HCT116 (cell line): ENCODE data around the gene IL6R. TPM values are rescaled to one million over a fixed set of nuclear protein-coding genes. Genes with fewer than 3 reads are reported as not detected.

Experiments used
- ATAC-seq: fragments of 200-7000 bp; cut with Tn5 transposase; 2 replicates; pipeline ENCODE4 v1.9.1; 2020; ENCODE audit warnings: mild to moderate bottlenecking, moderate library complexity
- BruUV-seq: library from RNA; stranded (reverse); fragments of 400-500 nt; replicated peaks from 2 replicates; lab custom pipeline; 2021; lab: Mats Ljungman, UMichigan
- CTCF ChIA-PET: fragments of 300-600 bp; sonication (Branson Sonifier 250); formaldehyde crosslinking; loops from one replicate; lab custom pipeline; 2021; ENCODE audit warnings: antibody characterized with exemption; lab: Charles Lee
- POLR2A ChIA-PET: fragments of 300-600, 350-600 bp; sonication (Branson Sonifier 250); formaldehyde crosslinking; loops from one replicate; lab custom pipeline; 2021; ENCODE audit warnings: antibody characterized with exemption; lab: Charles Lee
- RAD21 ChIA-PET, 2 experiments: fragments of 300-600 bp; sonication (Branson Sonifier 250); formaldehyde crosslinking; loops; one replicate each; lab custom pipeline; 2023; ENCODE audit warnings: low total read pairs in 2 of 2; ENCODE audit not compliant: uncharacterized antibody in 2 of 2, unreplicated experiment in 2 of 2, low non-redundant PET in 1 of 2; lab: Charles Lee
- DNase-seq: peaks from one replicate; pipeline ENCODE4 v3.0.0-alpha.2; 2010; ENCODE audit warnings: low read depth, low spot score
- H2AFZ ChIP-seq: fragments of 200-600 bp; shearing (Covaris generic), sonication (generic); 2 replicates; pipeline ENCODE4 v1.6.1; 2017; ENCODE audit warnings: low read depth, mixed run types, mixed read lengths, antibody characterized with exemption, low read length; ENCODE audit not compliant: poor library complexity, severe bottlenecking
- H3K27ac ChIP-seq: 2 replicates; pipeline ENCODE4 v1.5.1; 2012; ENCODE audit warnings: low read depth, low read length
- H3K27me3 ChIP-seq: fragments of 200-600 bp; sonication (generic); 2 replicates; pipeline ENCODE4 v1.6.1; 2016; ENCODE audit warnings: mixed run types, low read length, mixed read lengths; ENCODE audit not compliant: insufficient read depth
- H3K36me3 ChIP-seq, 2 experiments: fragments of 200-500 bp in 1 of 2; fragments of 200-600 bp in 1 of 2; sonication (Bioruptor generic) in 1 of 2; sonication (generic) in 1 of 2; 2 replicates each; pipeline versions ENCODE4 v1.5.1 to v1.6.1; 2014 to 2016; ENCODE audit warnings: low read length in 2 of 2, inconsistent platforms in 1 of 2, mixed read lengths in 1 of 2, mixed run types in 1 of 2; ENCODE audit not compliant: insufficient read depth in 2 of 2, control insufficient read depth in 1 of 2
- H3K4me1 ChIP-seq, 2 experiments: fragments of 200-600 bp in 1 of 2; sonication (generic) in 1 of 2; 2 replicates each; pipeline versions ENCODE4 v1.5.1 to v1.6.1; 2012 to 2017; ENCODE audit warnings: low read length in 2 of 2, inconsistent platforms in 1 of 2, mild to moderate bottlenecking in 1 of 2, mixed read lengths in 1 of 2, mixed run types in 1 of 2, moderate library complexity in 1 of 2; ENCODE audit not compliant: insufficient read depth in 2 of 2, control insufficient read depth in 1 of 2
- H3K4me2 ChIP-seq: fragments of 200-600 bp; sonication (generic); 2 replicates; pipeline ENCODE4 v1.6.1; 2017; ENCODE audit warnings: mixed run types, low read length, mixed read lengths
- H3K4me3 ChIP-seq, 2 experiments: fragments of 200-600 bp in 1 of 2; sonication (generic) in 1 of 2; replicated peaks in 1 of 2; 2 replicates each; pipeline ENCODE4 v1.5.1; 2011 to 2016; ENCODE audit warnings: low read length in 2 of 2, control low read depth in 1 of 2, low read depth in 1 of 2, mild to moderate bottlenecking in 1 of 2, mixed read lengths in 1 of 2, mixed run types in 1 of 2
- H3K79me2 ChIP-seq: fragments of 200-600 bp; sonication (generic); 2 replicates; pipeline ENCODE4 v1.6.1; 2017; ENCODE audit warnings: mild to moderate bottlenecking, mixed run types, low read length, moderate library complexity, mixed read lengths; ENCODE audit not compliant: insufficient read depth
- H3K9ac ChIP-seq: fragments of 200-600 bp; sonication (generic); 2 replicates; pipeline ENCODE4 v1.6.1; 2016; ENCODE audit warnings: low read length, mixed read lengths
- H3K9me2 ChIP-seq: fragments of 200-600 bp; sonication (generic), shearing (Covaris generic); 2 replicates; pipeline ENCODE4 v1.6.1; 2017; ENCODE audit warnings: mixed run types, mild to moderate bottlenecking, moderate library complexity; ENCODE audit not compliant: insufficient read depth
- H3K9me3 ChIP-seq, 2 experiments: fragments of 200-500 bp in 1 of 2; fragments of 200-600 bp in 1 of 2; sonication (Bioruptor generic) in 1 of 2; sonication (generic) in 1 of 2; 2 replicates each; pipeline ENCODE4 v1.6.1; 2014 to 2017; ENCODE audit warnings: low read length in 2 of 2, mixed read lengths in 2 of 2, inconsistent platforms in 1 of 2, low read depth in 1 of 2, mild to moderate bottlenecking in 1 of 2, mixed run types in 1 of 2, moderate library complexity in 1 of 2; ENCODE audit not compliant: control insufficient read depth in 1 of 2, insufficient read depth in 1 of 2
- H4K20me1 ChIP-seq: fragments of 200-600 bp; sonication (generic), shearing (Covaris generic); 2 replicates; pipeline ENCODE4 v1.6.1; 2017; ENCODE audit warnings: mixed run types, mild to moderate bottlenecking, moderate library complexity; ENCODE audit not compliant: insufficient read depth
- ATF3 ChIP-seq: IDR thresholded peaks from 2 replicates; pipeline ENCODE4 v1.6.1; 2012
- CBX3 ChIP-seq: IDR thresholded peaks from 2 replicates; pipeline ENCODE4 v1.6.1; 2012; ENCODE audit warnings: low read depth
- CTCF ChIP-seq, 3 experiments: fragments of 200-600 bp in 1 of 3; sonication (generic) in 1 of 3; IDR thresholded peaks in 2 of 3; conservative IDR thresholded peaks in 1 of 3; 2 replicates each; pipeline ENCODE4 v1.5.1; 2012 to 2017; ENCODE audit warnings: low read depth in 2 of 3, low read length in 2 of 3, antibody characterized with exemption in 1 of 3, borderline replicate concordance in 1 of 3, control low read depth in 1 of 3, mild to moderate bottlenecking in 1 of 3, mixed read lengths in 1 of 3, mixed run types in 1 of 3, moderate library complexity in 1 of 3; ENCODE audit not compliant: insufficient read depth in 1 of 3
- EZH2 ChIP-seq: fragments of 200-600 bp; sonication (generic); IDR thresholded peaks from 2 replicates; pipeline ENCODE4 v1.6.1; 2017; ENCODE audit warnings: antibody characterized with exemption, mixed run types
- EZH2phosphoT487 ChIP-seq: fragments of 200-600 bp; IDR thresholded peaks from 2 replicates; pipeline ENCODE4 v1.6.1; 2018; ENCODE audit warnings: antibody characterized with exemption, borderline replicate concordance
- FOSL1 ChIP-seq: IDR thresholded peaks from 2 replicates; pipeline ENCODE4 v1.6.1; 2012; ENCODE audit warnings: low read depth
- JUND ChIP-seq: IDR thresholded peaks from 2 replicates; pipeline ENCODE4 v1.6.1; 2012
- MAX ChIP-seq: IDR thresholded peaks from 2 replicates; pipeline ENCODE4 v1.6.1; 2012
- POLR2AphosphoS5 ChIP-seq: IDR thresholded peaks from 2 replicates; pipeline ENCODE4 v1.6.1; 2011; ENCODE audit warnings: mild to moderate bottlenecking, low read depth, low read length, moderate library complexity
- RAD21 ChIP-seq: IDR thresholded peaks from 2 replicates; pipeline ENCODE4 v1.6.1; 2012; ENCODE audit warnings: low read depth, mild to moderate bottlenecking
- REST ChIP-seq: IDR thresholded peaks from 2 replicates; pipeline ENCODE4 v1.6.1; 2012; ENCODE audit warnings: low read depth
- SP1 ChIP-seq: IDR thresholded peaks from 2 replicates; pipeline ENCODE4 v1.6.1; 2012; ENCODE audit warnings: low read depth
- SRF ChIP-seq: IDR thresholded peaks from 2 replicates; pipeline ENCODE4 v1.6.1; 2012; ENCODE audit warnings: low read depth
- YY1 ChIP-seq: IDR thresholded peaks from 2 replicates; pipeline ENCODE4 v1.6.1; 2011; ENCODE audit warnings: low read length, low read depth, moderate library complexity, mild to moderate bottlenecking; ENCODE audit not compliant: insufficient replicate concordance; ENCODE audit errors: extremely low read depth
- ZBTB33 ChIP-seq: IDR thresholded peaks from 2 replicates; pipeline ENCODE4 v1.6.1; 2011; ENCODE audit warnings: mild to moderate bottlenecking, low read length, moderate library complexity; ENCODE audit not compliant: insufficient replicate concordance; ENCODE audit errors: extremely low read depth
- intact Hi-C: fragments of 100-400 bp; cut with micrococcal nuclease; formaldehyde crosslinking; loops from 2 replicates; pipeline ENCODE4 v1.10.0; 2022
- total RNA-seq: library from RNA; stranded (reverse); gene quantifications from one replicate; pipeline ENCODE4 v1.2.1, GENCODE V29; 2021; ENCODE audit not compliant: unreplicated experiment

The IL6R gene
- total RNA-seq, 1 experiment from 2014 or later: 6.8 TPM

- TF ChIP-seq CBX3: no peak
- TF ChIP-seq, all 23 proteins: peak for 0
These were observed 24.0 kb downstream of the IL6R start (continued) for GRCh38 chr1:154429118-154429517.

- Histone ChIP-seq H3K27me3 (no peaks in the 10 kb centered on the region), H3K36me3 (no peaks in the 10 kb centered on the region), H3K79me2 (no peaks in the 10 kb centered on the region), H4K20me1 (no peaks in the 10 kb centered on the region), H3K4me2 (no peak overlapping the region), H3K27ac (no peak overlapping the region), H3K4me3 (no peak overlapping the region), H3K4me1 (peaks cover 51 to 73% of the 10 kb centered on the region in 2 experiments), H2AFZ (no peak overlapping the region), H3K9me3 (no peaks in the 10 kb centered on the region), H3K9ac (no peak overlapping the region), H3K9me2 (no peaks in the 10 kb centered on the region)
- BruUV-seq: no TSS peak
- ChIA-PET POLR2A (no interaction called here), CTCF (interaction anchor here (1.5 kb wide), 1 partner anchor 12 kb away, joined by 3 read pairs; no protein-coding TSS in a partner anchor), RAD21 (no interaction called here)
- DNase-seq: no peak
- TF ChIP-seq CTCF (IDR thresholded peaks at IDR 0.05 in 2 of 3, conservative IDR thresholded peaks at IDR 0.05 in 1 of 3; ENCODE audit: borderline replicate concordance in 1 of 3, insufficient read depth in 1 of 3, low read depth in 2 of 3, low read length in 2 of 3) (no peak), ZBTB33 (no peak), EZH2 (no peak), MAX (no peak), FOSL1 (no peak), CBX3 (no peak), RAD21 (no peak), SRF (no peak), POLR2AphosphoS5 (no peak), JUND (no peak), REST (no peak), YY1 (no peak), SP1 (no peak), ATF3 (no peak), EZH2phosphoT487 (no peak)
- intact Hi-C loops: loop anchor here (5.0 kb wide), 1 partner anchor 78 kb away; no protein-coding TSS in a partner anchor
- no peak for ATAC-seq
These were observed 24.9 kb downstream of the IL6R start for GRCh38 chr1:154429841-154430611.
